Lower leg skin (tissue), 3 donors: ENCODE measurements around the gene CIB4.

Experiments
- POLR2A ChIP-seq, 2 donors: fragments of 450-650 bp; IDR thresholded peaks; one replicate each; pipeline ENCODE4 v1.6.1; 2016 to 2017; ENCODE audit warnings: antibody characterized with exemption in 2 of 2, mild to moderate bottlenecking in 1 of 2, moderate library complexity in 1 of 2
- TF ChIP-seq, protein P1 (sequence below), 3 donors: fragments of 450-650 bp; IDR thresholded peaks; one replicate each; pipeline ENCODE4 v1.5.1; 2016; ENCODE audit warnings: antibody characterized with exemption in 3 of 3, mild to moderate bottlenecking in 3 of 3, moderate library complexity in 2 of 3

DNA sequence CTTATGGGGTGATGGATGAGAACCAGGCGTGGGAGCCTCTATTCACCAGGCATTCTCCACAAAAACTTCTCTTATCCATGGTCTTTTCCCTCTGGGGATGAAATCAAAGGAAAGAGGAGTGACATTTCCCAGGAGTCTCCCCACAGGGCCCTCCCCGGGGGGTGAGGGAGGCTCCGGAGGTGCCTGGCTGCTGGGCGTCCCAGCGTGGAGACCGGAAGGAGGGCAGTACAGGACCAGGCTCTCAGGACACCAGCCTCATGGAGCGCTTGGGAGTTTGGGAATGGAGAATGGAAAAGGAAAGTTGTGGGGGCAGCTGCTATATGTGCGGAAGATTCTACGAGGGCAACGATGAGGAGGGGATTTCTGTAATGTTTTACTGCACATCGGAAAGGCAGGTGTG lies 22.1 kb downstream of the CIB4 start:
- TF ChIP-seq, protein P1, sequence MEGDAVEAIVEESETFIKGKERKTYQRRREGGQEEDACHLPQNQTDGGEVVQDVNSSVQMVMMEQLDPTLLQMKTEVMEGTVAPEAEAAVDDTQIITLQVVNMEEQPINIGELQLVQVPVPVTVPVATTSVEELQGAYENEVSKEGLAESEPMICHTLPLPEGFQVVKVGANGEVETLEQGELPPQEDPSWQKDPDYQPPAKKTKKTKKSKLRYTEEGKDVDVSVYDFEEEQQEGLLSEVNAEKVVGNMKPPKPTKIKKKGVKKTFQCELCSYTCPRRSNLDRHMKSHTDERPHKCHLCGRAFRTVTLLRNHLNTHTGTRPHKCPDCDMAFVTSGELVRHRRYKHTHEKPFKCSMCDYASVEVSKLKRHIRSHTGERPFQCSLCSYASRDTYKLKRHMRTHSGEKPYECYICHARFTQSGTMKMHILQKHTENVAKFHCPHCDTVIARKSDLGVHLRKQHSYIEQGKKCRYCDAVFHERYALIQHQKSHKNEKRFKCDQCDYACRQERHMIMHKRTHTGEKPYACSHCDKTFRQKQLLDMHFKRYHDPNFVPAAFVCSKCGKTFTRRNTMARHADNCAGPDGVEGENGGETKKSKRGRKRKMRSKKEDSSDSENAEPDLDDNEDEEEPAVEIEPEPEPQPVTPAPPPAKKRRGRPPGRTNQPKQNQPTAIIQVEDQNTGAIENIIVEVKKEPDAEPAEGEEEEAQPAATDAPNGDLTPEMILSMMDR (IDR thresholded peaks at IDR 0.05): no peak
- TF ChIP-seq POLR2A (IDR thresholded peaks at IDR 0.05): no peak
